C4-2B (cell line): ENCODE measurements around the gene GALNT17.

ENCODE experiments used
- H3K27ac ChIP-seq: fragments of 450-650 bp; 2 replicates; pipeline ENCODE4 v1.5.1; 2017
- ZFX ChIP-seq: fragments of 450-650 bp; IDR thresholded peaks from 2 replicates; pipeline ENCODE4 v1.6.1; 2017
- TF ChIP-seq, protein P1 (sequence below): fragments of 450-650 bp; conservative IDR thresholded peaks from 2 replicates; pipeline ENCODE4 v1.5.1; 2017; ENCODE audit warnings: mild to moderate bottlenecking

The GALNT17 gene

DNA sequence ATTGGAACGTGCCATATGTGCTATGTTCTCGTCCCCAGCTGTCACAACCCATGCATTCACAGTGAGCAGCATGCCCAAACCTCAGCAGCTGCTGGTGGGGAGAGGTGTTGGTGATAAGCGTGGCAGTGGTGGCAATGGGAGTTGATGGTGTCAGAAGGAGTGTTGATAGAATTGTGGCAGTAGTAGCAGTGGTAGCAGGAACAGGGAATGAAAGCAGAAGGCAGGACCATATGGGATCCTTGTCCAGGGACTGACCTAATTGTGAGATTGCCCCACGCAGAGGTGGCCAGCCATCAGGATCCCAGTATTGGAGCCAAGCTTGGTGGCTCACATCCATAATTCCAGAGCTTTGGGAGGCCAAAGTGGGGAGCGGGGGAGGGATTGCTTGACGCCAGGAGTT lies 276.3 kb downstream of the GALNT17 start:
- TF ChIP-seq, protein P1, sequence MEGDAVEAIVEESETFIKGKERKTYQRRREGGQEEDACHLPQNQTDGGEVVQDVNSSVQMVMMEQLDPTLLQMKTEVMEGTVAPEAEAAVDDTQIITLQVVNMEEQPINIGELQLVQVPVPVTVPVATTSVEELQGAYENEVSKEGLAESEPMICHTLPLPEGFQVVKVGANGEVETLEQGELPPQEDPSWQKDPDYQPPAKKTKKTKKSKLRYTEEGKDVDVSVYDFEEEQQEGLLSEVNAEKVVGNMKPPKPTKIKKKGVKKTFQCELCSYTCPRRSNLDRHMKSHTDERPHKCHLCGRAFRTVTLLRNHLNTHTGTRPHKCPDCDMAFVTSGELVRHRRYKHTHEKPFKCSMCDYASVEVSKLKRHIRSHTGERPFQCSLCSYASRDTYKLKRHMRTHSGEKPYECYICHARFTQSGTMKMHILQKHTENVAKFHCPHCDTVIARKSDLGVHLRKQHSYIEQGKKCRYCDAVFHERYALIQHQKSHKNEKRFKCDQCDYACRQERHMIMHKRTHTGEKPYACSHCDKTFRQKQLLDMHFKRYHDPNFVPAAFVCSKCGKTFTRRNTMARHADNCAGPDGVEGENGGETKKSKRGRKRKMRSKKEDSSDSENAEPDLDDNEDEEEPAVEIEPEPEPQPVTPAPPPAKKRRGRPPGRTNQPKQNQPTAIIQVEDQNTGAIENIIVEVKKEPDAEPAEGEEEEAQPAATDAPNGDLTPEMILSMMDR = no peak
- no peak overlapping the region for H3K27ac ChIP-seq

- H3K27ac ChIP-seq = no peak overlapping the region
- TF ChIP-seq ZFX = no peak
- TF ChIP-seq, protein P1 = no peak
Observed at GRCh38 chr7:71409550-71410157, 277.7 kb downstream of the GALNT17 start.

DNA sequence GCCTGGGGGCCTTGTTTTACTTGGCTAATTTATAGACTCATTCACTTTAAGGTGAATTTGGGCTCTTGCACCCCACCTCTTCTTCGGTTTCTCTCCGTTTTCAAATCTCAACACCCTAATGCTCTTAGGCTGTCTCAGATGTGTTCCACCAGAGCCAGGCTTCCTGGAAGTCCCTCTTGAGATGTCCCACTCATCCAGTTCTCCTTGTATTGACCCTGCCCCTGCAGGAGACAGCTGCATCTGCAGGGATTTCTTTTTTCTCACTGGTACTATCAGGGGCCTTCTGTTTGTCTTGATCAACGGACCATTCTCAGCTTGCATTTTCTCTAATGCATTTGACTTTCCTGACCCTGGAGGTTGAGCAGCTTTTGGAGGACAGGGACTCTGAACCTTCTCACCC lies 279.5 kb downstream of the GALNT17 start:
- TF ChIP-seq ZFX = no peak
- TF ChIP-seq, protein P1 = no peak
- no peak overlapping the region for H3K27ac ChIP-seq

DNA sequence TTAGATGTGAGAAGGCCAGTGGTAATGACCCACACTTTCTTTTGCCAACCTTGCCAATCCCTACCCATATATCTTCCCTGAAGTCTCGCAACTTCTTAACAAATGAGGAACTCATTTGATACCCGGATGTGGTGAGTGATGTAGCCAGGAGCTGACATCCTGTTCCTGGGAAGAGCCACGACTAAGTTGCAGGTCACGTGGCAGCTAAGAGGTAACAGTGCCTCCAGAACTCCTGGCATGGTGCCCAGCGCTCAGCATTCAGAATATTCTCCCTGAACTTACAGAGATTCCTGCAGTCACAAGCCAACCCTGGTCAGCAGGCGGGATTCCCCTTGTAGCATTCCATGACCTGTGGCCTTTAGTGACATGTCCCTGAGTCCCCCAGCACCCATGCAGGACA lies 282.5 kb downstream of the GALNT17 start:
- H3K27ac ChIP-seq = no peak overlapping the region
- no peak for TF ChIP-seq ZFX
- TF ChIP-seq, protein P1 = no peak

- no peak for TF ChIP-seq ZFX
- TF ChIP-seq, protein P1 = no peak
- H3K27ac ChIP-seq = no peak overlapping the region
Observed at GRCh38 chr7:71419546-71420337, 287.8 kb downstream of the GALNT17 start.

- no peak overlapping the region for H3K27ac ChIP-seq
- no peak for TF ChIP-seq ZFX
Observed at GRCh38 chr7:71422104-71422503, 290.2 kb downstream of the GALNT17 start.

DNA sequence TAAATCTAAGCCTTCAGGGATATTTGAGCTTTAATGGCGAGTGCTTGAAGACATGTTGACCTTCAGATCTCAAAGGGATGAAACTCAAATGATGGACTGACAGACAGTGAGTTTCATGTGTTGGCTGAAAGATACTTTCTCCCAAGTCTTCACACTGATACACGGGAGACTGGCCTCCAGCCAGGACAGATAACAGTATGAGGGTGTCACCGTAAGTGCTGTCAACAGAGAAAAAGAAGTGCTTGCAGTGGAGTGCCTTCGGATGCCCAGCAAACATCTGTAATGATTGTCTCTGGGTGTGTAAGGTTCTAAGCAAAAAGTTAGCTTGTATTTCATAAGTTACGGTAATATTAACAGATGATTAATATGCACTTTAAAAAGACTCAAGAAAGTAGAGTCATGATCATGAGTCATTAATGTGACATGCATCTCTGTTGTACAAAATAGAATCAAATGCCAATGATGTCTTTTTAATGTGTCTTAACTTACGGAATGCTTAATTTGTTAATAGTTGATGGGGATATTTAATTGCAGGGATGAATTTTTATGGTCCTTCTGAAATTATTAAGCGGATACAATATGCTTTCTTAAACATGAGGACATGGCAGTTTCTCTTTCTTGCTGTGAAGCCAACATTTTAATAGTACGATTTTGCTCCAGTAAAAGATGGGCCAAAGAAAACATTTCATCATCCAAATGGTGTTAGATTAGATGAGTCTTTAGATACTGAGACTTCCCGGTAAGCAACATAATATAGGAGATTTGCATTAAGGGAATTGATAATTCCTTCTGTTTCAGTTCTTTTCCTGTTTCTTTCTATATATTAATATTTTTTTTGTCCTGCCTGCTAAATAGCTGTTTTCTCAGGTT lies 292.5 kb downstream of the GALNT17 start:
- TF ChIP-seq, protein P1 = no peak
- TF ChIP-seq ZFX = no peak
- H3K27ac ChIP-seq = no peak overlapping the region
